Sigmoid colon (tissue), 4 donors: Measurements from ENCODE around the gene RGS19.

Source experiments
- CTCF ChIP-seq, 4 experiments: fragments of 450-650 bp in 3 of 4; fragments of 200-600 bp in 1 of 4; IDR thresholded peaks; one replicate each; pipeline ENCODE4 v1.5.1; 2016 to 2019; ENCODE audit warnings: antibody characterized with exemption in 4 of 4, mild to moderate bottlenecking in 3 of 4, moderate library complexity in 2 of 4
- EP300 ChIP-seq, 4 donors: sonication (generic); formaldehyde crosslinking; IDR thresholded peaks; one replicate each; pipeline ENCODE4 v1.6.1; 2017; ENCODE audit warnings: antibody characterized with exemption in 4 of 4
- POLR2A ChIP-seq, 2 donors: fragments of 450-650 bp; IDR thresholded peaks; one replicate each; pipeline ENCODE4 v1.6.1; 2016; ENCODE audit warnings: antibody characterized with exemption in 2 of 2, mild to moderate bottlenecking in 2 of 2, moderate library complexity in 2 of 2
- POLR2AphosphoS5 ChIP-seq, 4 donors: sonication (generic); formaldehyde crosslinking; IDR thresholded peaks; one replicate each; pipeline ENCODE4 v1.6.1; 2017; ENCODE audit warnings: antibody characterized with exemption in 4 of 4

- no peak for TF ChIP-seq CTCF (IDR thresholded peaks at IDR 0.05)
- TF ChIP-seq EP300 (IDR thresholded peaks at IDR 0.05): no peak
- no peak for TF ChIP-seq POLR2A (IDR thresholded peaks at IDR 0.05)
- no peak for TF ChIP-seq POLR2AphosphoS5 (IDR thresholded peaks at IDR 0.05)
Observed at GRCh38 chr20:64050261-64051032, 28.9 kb downstream of the RGS19 start.
